HCT116 (cell line): Measurements from ENCODE around the gene BCL2L11. TPM values are rescaled to one million over a fixed set of nuclear protein-coding genes. Genes with fewer than 3 reads are reported as not detected.

Experiments
- ATAC-seq: fragments of 200-7000 bp; cut with Tn5 transposase; 2 replicates; pipeline ENCODE4 v1.9.1; 2020; ENCODE audit warnings: mild to moderate bottlenecking, moderate library complexity
- BruUV-seq: library from RNA; stranded (reverse); fragments of 400-500 nt; replicated peaks from 2 replicates; lab custom pipeline; 2021; lab: Mats Ljungman, UMichigan
- CTCF ChIA-PET: fragments of 300-600 bp; sonication (Branson Sonifier 250); formaldehyde crosslinking; loops from one replicate; lab custom pipeline; 2021; ENCODE audit warnings: antibody characterized with exemption; lab: Charles Lee
- POLR2A ChIA-PET: fragments of 300-600, 350-600 bp; sonication (Branson Sonifier 250); formaldehyde crosslinking; loops from one replicate; lab custom pipeline; 2021; ENCODE audit warnings: antibody characterized with exemption; lab: Charles Lee
- RAD21 ChIA-PET, 2 experiments: fragments of 300-600 bp; sonication (Branson Sonifier 250); formaldehyde crosslinking; loops; one replicate each; lab custom pipeline; 2023; ENCODE audit warnings: low total read pairs in 2 of 2; ENCODE audit not compliant: uncharacterized antibody in 2 of 2, unreplicated experiment in 2 of 2, low non-redundant PET in 1 of 2; lab: Charles Lee
- DNase-seq: peaks from one replicate; pipeline ENCODE4 v3.0.0-alpha.2; 2010; ENCODE audit warnings: low read depth, low spot score
- H2AFZ ChIP-seq: fragments of 200-600 bp; shearing (Covaris generic), sonication (generic); 2 replicates; pipeline ENCODE4 v1.6.1; 2017; ENCODE audit warnings: low read depth, mixed run types, mixed read lengths, antibody characterized with exemption, low read length; ENCODE audit not compliant: poor library complexity, severe bottlenecking
- H3K27ac ChIP-seq: 2 replicates; pipeline ENCODE4 v1.5.1; 2012; ENCODE audit warnings: low read depth, low read length
- H3K27me3 ChIP-seq: fragments of 200-600 bp; sonication (generic); 2 replicates; pipeline ENCODE4 v1.6.1; 2016; ENCODE audit warnings: mixed run types, low read length, mixed read lengths; ENCODE audit not compliant: insufficient read depth
- H3K36me3 ChIP-seq, 2 experiments: fragments of 200-500 bp in 1 of 2; fragments of 200-600 bp in 1 of 2; sonication (Bioruptor generic) in 1 of 2; sonication (generic) in 1 of 2; 2 replicates each; pipeline versions ENCODE4 v1.5.1 to v1.6.1; 2014 to 2016; ENCODE audit warnings: low read length in 2 of 2, inconsistent platforms in 1 of 2, mixed read lengths in 1 of 2, mixed run types in 1 of 2; ENCODE audit not compliant: insufficient read depth in 2 of 2, control insufficient read depth in 1 of 2
- H3K4me1 ChIP-seq, 2 experiments: fragments of 200-600 bp in 1 of 2; sonication (generic) in 1 of 2; 2 replicates each; pipeline versions ENCODE4 v1.5.1 to v1.6.1; 2012 to 2017; ENCODE audit warnings: low read length in 2 of 2, inconsistent platforms in 1 of 2, mild to moderate bottlenecking in 1 of 2, mixed read lengths in 1 of 2, mixed run types in 1 of 2, moderate library complexity in 1 of 2; ENCODE audit not compliant: insufficient read depth in 2 of 2, control insufficient read depth in 1 of 2
- H3K4me2 ChIP-seq: fragments of 200-600 bp; sonication (generic); 2 replicates; pipeline ENCODE4 v1.6.1; 2017; ENCODE audit warnings: mixed run types, low read length, mixed read lengths
- H3K4me3 ChIP-seq, 2 experiments: fragments of 200-600 bp in 1 of 2; sonication (generic) in 1 of 2; replicated peaks in 1 of 2; 2 replicates each; pipeline ENCODE4 v1.5.1; 2011 to 2016; ENCODE audit warnings: low read length in 2 of 2, control low read depth in 1 of 2, low read depth in 1 of 2, mild to moderate bottlenecking in 1 of 2, mixed read lengths in 1 of 2, mixed run types in 1 of 2
- H3K79me2 ChIP-seq: fragments of 200-600 bp; sonication (generic); 2 replicates; pipeline ENCODE4 v1.6.1; 2017; ENCODE audit warnings: mild to moderate bottlenecking, mixed run types, low read length, moderate library complexity, mixed read lengths; ENCODE audit not compliant: insufficient read depth
- H3K9ac ChIP-seq: fragments of 200-600 bp; sonication (generic); 2 replicates; pipeline ENCODE4 v1.6.1; 2016; ENCODE audit warnings: low read length, mixed read lengths
- H3K9me2 ChIP-seq: fragments of 200-600 bp; sonication (generic), shearing (Covaris generic); 2 replicates; pipeline ENCODE4 v1.6.1; 2017; ENCODE audit warnings: mixed run types, mild to moderate bottlenecking, moderate library complexity; ENCODE audit not compliant: insufficient read depth
- H3K9me3 ChIP-seq, 2 experiments: fragments of 200-500 bp in 1 of 2; fragments of 200-600 bp in 1 of 2; sonication (Bioruptor generic) in 1 of 2; sonication (generic) in 1 of 2; 2 replicates each; pipeline ENCODE4 v1.6.1; 2014 to 2017; ENCODE audit warnings: low read length in 2 of 2, mixed read lengths in 2 of 2, inconsistent platforms in 1 of 2, low read depth in 1 of 2, mild to moderate bottlenecking in 1 of 2, mixed run types in 1 of 2, moderate library complexity in 1 of 2; ENCODE audit not compliant: control insufficient read depth in 1 of 2, insufficient read depth in 1 of 2
- H4K20me1 ChIP-seq: fragments of 200-600 bp; sonication (generic), shearing (Covaris generic); 2 replicates; pipeline ENCODE4 v1.6.1; 2017; ENCODE audit warnings: mixed run types, mild to moderate bottlenecking, moderate library complexity; ENCODE audit not compliant: insufficient read depth
- ATF3 ChIP-seq: IDR thresholded peaks from 2 replicates; pipeline ENCODE4 v1.6.1; 2012
- CBX3 ChIP-seq: IDR thresholded peaks from 2 replicates; pipeline ENCODE4 v1.6.1; 2012; ENCODE audit warnings: low read depth
- CEBPB ChIP-seq: IDR thresholded peaks from 2 replicates; pipeline ENCODE4 v1.6.1; 2012; ENCODE audit warnings: low read depth
- EGR1 ChIP-seq: IDR thresholded peaks from 2 replicates; pipeline ENCODE4 v1.6.1; 2012; ENCODE audit warnings: low read depth
- EZH2 ChIP-seq: fragments of 200-600 bp; sonication (generic); IDR thresholded peaks from 2 replicates; pipeline ENCODE4 v1.6.1; 2017; ENCODE audit warnings: antibody characterized with exemption, mixed run types
- EZH2phosphoT487 ChIP-seq: fragments of 200-600 bp; IDR thresholded peaks from 2 replicates; pipeline ENCODE4 v1.6.1; 2018; ENCODE audit warnings: antibody characterized with exemption, borderline replicate concordance
- FOSL1 ChIP-seq: IDR thresholded peaks from 2 replicates; pipeline ENCODE4 v1.6.1; 2012; ENCODE audit warnings: low read depth
- JUND ChIP-seq: IDR thresholded peaks from 2 replicates; pipeline ENCODE4 v1.6.1; 2012
- POLR2A ChIP-seq: IDR thresholded peaks from 2 replicates; pipeline ENCODE4 v1.7.0; 2011; ENCODE audit warnings: borderline replicate concordance; ENCODE audit not compliant: insufficient read depth, insufficient read length; ENCODE audit errors: extremely low read depth
- POLR2AphosphoS5 ChIP-seq: IDR thresholded peaks from 2 replicates; pipeline ENCODE4 v1.6.1; 2011; ENCODE audit warnings: mild to moderate bottlenecking, low read depth, low read length, moderate library complexity
- RAD21 ChIP-seq: IDR thresholded peaks from 2 replicates; pipeline ENCODE4 v1.6.1; 2012; ENCODE audit warnings: low read depth, mild to moderate bottlenecking
- REST ChIP-seq: IDR thresholded peaks from 2 replicates; pipeline ENCODE4 v1.6.1; 2012; ENCODE audit warnings: low read depth
- SP1 ChIP-seq: IDR thresholded peaks from 2 replicates; pipeline ENCODE4 v1.6.1; 2012; ENCODE audit warnings: low read depth
- SRF ChIP-seq: IDR thresholded peaks from 2 replicates; pipeline ENCODE4 v1.6.1; 2012; ENCODE audit warnings: low read depth
- TCF7L2 ChIP-seq: IDR thresholded peaks from 2 replicates; pipeline ENCODE4 v1.7.0; 2011; ENCODE audit warnings: borderline replicate concordance, inconsistent platforms; ENCODE audit not compliant: insufficient read depth, insufficient read length; ENCODE audit errors: extremely low read depth
- YY1 ChIP-seq: IDR thresholded peaks from 2 replicates; pipeline ENCODE4 v1.6.1; 2011; ENCODE audit warnings: low read length, low read depth, moderate library complexity, mild to moderate bottlenecking; ENCODE audit not compliant: insufficient replicate concordance; ENCODE audit errors: extremely low read depth
- ZFX ChIP-seq: fragments of 450-650 bp; IDR thresholded peaks from 2 replicates; pipeline ENCODE4 v1.6.1; 2017
- ZNF274 ChIP-seq: fragments of 200-500 bp; sonication (Bioruptor generic); IDR thresholded peaks from 2 replicates; pipeline ENCODE4 v1.6.1; 2014; ENCODE audit warnings: mild to moderate bottlenecking, low read depth, low read length, inconsistent platforms
- intact Hi-C: fragments of 100-400 bp; cut with micrococcal nuclease; formaldehyde crosslinking; loops from 2 replicates; pipeline ENCODE4 v1.10.0; 2022
- total RNA-seq: library from RNA; stranded (reverse); gene quantifications from one replicate; pipeline ENCODE4 v1.2.1, GENCODE V29; 2021; ENCODE audit not compliant: unreplicated experiment
- TF ChIP-seq, protein P1 (sequence below), 3 experiments: fragments of 200-600 bp in 1 of 3; sonication (generic) in 1 of 3; IDR thresholded peaks in 2 of 3; conservative IDR thresholded peaks in 1 of 3; 2 replicates each; pipeline ENCODE4 v1.5.1; 2012 to 2017; ENCODE audit warnings: low read depth in 2 of 3, low read length in 2 of 3, antibody characterized with exemption in 1 of 3, borderline replicate concordance in 1 of 3, control low read depth in 1 of 3, mild to moderate bottlenecking in 1 of 3, mixed read lengths in 1 of 3, mixed run types in 1 of 3, moderate library complexity in 1 of 3; ENCODE audit not compliant: insufficient read depth in 1 of 3

Gene BCL2L11
- total RNA-seq, 1 experiment from 2014 or later = 17.8 TPM

DNA sequence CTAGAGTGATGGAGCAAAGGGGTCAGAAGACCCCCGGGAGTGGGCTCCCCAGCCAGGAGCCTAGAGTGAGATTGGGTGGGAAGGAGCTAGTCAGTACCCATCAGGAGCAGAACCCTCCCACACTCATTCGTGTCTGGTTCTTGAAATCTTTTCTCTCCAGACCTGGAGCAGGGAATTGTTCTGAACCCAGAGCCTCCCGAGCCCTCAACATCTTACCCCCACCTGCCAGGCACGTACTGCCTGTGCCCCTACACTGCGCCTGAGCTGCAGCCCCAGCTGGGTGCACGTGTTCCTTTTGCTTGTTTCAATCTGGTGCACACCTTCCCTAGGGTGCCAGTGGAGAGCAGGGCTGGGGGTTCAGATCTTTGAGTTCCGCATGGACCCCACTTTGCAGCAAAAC is 52.6 kb downstream of the BCL2L11 start:
- H3K27ac ChIP-seq = no peak overlapping the region
- ChIA-PET RAD21 (no interaction called here), POLR2A (no interaction called here), CTCF (no interaction called here)
- H3K4me3 ChIP-seq = no peak overlapping the region
- TF ChIP-seq POLR2AphosphoS5 (no peak), FOSL1 (no peak), TCF7L2 (no peak), JUND (no peak), CBX3 (no peak), ATF3 (no peak), RAD21 (no peak), YY1 (no peak), CEBPB (no peak), SP1 (no peak), EGR1 (no peak), REST (no peak), EZH2 (no peak), POLR2A (no peak), ZFX (no peak), ZNF274 (no peak), SRF (no peak), EZH2phosphoT487 (no peak)
- TF ChIP-seq, protein P1, sequence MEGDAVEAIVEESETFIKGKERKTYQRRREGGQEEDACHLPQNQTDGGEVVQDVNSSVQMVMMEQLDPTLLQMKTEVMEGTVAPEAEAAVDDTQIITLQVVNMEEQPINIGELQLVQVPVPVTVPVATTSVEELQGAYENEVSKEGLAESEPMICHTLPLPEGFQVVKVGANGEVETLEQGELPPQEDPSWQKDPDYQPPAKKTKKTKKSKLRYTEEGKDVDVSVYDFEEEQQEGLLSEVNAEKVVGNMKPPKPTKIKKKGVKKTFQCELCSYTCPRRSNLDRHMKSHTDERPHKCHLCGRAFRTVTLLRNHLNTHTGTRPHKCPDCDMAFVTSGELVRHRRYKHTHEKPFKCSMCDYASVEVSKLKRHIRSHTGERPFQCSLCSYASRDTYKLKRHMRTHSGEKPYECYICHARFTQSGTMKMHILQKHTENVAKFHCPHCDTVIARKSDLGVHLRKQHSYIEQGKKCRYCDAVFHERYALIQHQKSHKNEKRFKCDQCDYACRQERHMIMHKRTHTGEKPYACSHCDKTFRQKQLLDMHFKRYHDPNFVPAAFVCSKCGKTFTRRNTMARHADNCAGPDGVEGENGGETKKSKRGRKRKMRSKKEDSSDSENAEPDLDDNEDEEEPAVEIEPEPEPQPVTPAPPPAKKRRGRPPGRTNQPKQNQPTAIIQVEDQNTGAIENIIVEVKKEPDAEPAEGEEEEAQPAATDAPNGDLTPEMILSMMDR (IDR thresholded peaks at IDR 0.05 in 2 of 3, conservative IDR thresholded peaks at IDR 0.05 in 1 of 3; ENCODE audit: borderline replicate concordance in 1 of 3, insufficient read depth in 1 of 3, low read depth in 2 of 3, low read length in 2 of 3) = no peak
- ATAC-seq = no peak
- H4K20me1 ChIP-seq = no peaks in the 10 kb centered on the region
- DNase-seq = no peak
- H2AFZ ChIP-seq = no peak overlapping the region
- no peaks in the 10 kb centered on the region for H3K79me2 ChIP-seq
- H3K4me2 ChIP-seq = no peak overlapping the region
- H3K9me2 ChIP-seq = no peaks in the 10 kb centered on the region
- intact Hi-C loops = no loop called here
- BruUV-seq = no TSS peak
- H3K9me3 ChIP-seq = no peaks in the 10 kb centered on the region
- peaks cover 18 to 30% of the 10 kb centered on the region in 2 experiments for H3K4me1 ChIP-seq
- no peaks in the 10 kb centered on the region for H3K27me3 ChIP-seq
- H3K36me3 ChIP-seq = no peaks in the 10 kb centered on the region
- H3K9ac ChIP-seq = no peak overlapping the region
